IMR-90 (cell line): ENCODE measurements around the gene RNF40. TPM values are rescaled to one million over a fixed set of nuclear protein-coding genes. Genes with fewer than 3 reads are reported as not detected.

Experiments
- ATAC-seq: fragments of 200-7000 bp; cut with Tn5 transposase; 2 replicates; pipeline ENCODE4 v1.9.1; 2020; ENCODE audit warnings: low read depth, mild to moderate bottlenecking, moderate library complexity
- BruUV-seq: library from RNA; stranded (reverse); fragments of 400-500 nt; replicated peaks from 2 replicates; lab custom pipeline; 2021; lab: Mats Ljungman, UMichigan
- CTCF ChIA-PET: fragments of 300-600 bp; formaldehyde crosslinking; extraction: SDS; loops from one replicate; lab custom pipeline; 2021; ENCODE audit warnings: antibody characterized with exemption; lab: Yijun Ruan, JAX
- POLR2A ChIA-PET: fragments of 300-600 bp; sonication (Branson Sonifier 250); formaldehyde crosslinking; loops from one replicate; lab custom pipeline; 2022; ENCODE audit warnings: antibody characterized with exemption; ENCODE audit not compliant: unreplicated experiment; lab: Charles Lee
- DNase-seq: peaks from one replicate; pipeline ENCODE4 v3.0.0; 2013
- H2AFZ ChIP-seq: replicated peaks from 2 replicates; pipeline ENCODE3; 2013; ENCODE audit warnings: low read length, mild to moderate bottlenecking; ENCODE audit not compliant: poor library complexity
- H2AK5ac ChIP-seq: 2 replicates; pipeline ENCODE4 v1.6.1; 2013; ENCODE audit warnings: low read depth, low read length, inconsistent platforms
- H2AK9ac ChIP-seq: replicated peaks from 2 replicates; pipeline ENCODE3; 2013; ENCODE audit warnings: mild to moderate bottlenecking, low read depth, low read length, moderate library complexity; ENCODE audit not compliant: poor library complexity
- H2BK120ac ChIP-seq: 2 replicates; pipeline ENCODE4 v1.6.1; 2013; ENCODE audit warnings: low read depth, low read length, inconsistent platforms
- H2BK15ac ChIP-seq: 3 replicates; pipeline ENCODE4 v1.6.1; 2013; ENCODE audit warnings: low read depth, low read length, inconsistent platforms
- H2BK20ac ChIP-seq: 2 replicates; pipeline ENCODE4 v1.6.1; 2013; ENCODE audit warnings: low read depth, mild to moderate bottlenecking, inconsistent platforms, low read length, moderate library complexity
- H2BK5ac ChIP-seq: 2 replicates; pipeline ENCODE4 v1.6.1; 2013; ENCODE audit warnings: mild to moderate bottlenecking, low read depth, low read length, inconsistent platforms; ENCODE audit not compliant: poor library complexity, severe bottlenecking
- H3K14ac ChIP-seq: replicated peaks from 2 replicates; pipeline ENCODE4 v1.6.1; 2013; ENCODE audit warnings: low read depth, low read length, inconsistent platforms
- H3K18ac ChIP-seq: 2 replicates; pipeline ENCODE4 v1.6.1; 2013; ENCODE audit warnings: low read depth, low read length, control low read depth
- H3K23ac ChIP-seq: 2 replicates; pipeline ENCODE4 v1.6.1; 2013; ENCODE audit warnings: low read depth, low read length, inconsistent platforms
- H3K27ac ChIP-seq: 2 replicates; pipeline ENCODE4 v1.5.1; 2013; ENCODE audit warnings: mild to moderate bottlenecking, control low read depth, low read length; ENCODE audit not compliant: insufficient read depth
- H3K27me3 ChIP-seq: 2 replicates; pipeline ENCODE4 v1.6.1; 2013; ENCODE audit warnings: low read length; ENCODE audit not compliant: control insufficient read depth, insufficient read depth
- H3K36me3 ChIP-seq: 2 replicates; pipeline ENCODE4 v1.6.1; 2013; ENCODE audit warnings: low read length, mixed read lengths; ENCODE audit not compliant: control insufficient read depth, insufficient read depth
- H3K4ac ChIP-seq: 2 replicates; pipeline ENCODE4 v1.6.1; 2013; ENCODE audit warnings: low read depth, low read length, inconsistent platforms
- H3K4me1 ChIP-seq: 2 replicates; pipeline ENCODE4 v1.6.1; 2013; ENCODE audit warnings: low read length, mixed read lengths; ENCODE audit not compliant: control insufficient read depth, insufficient read depth
- H3K4me2 ChIP-seq: 2 replicates; pipeline ENCODE4 v1.6.1; 2013; ENCODE audit warnings: low read depth, mild to moderate bottlenecking, control low read depth, low read length, moderate library complexity
- H3K4me3 ChIP-seq: 2 replicates; pipeline ENCODE4 v1.5.1; 2013; ENCODE audit warnings: low read depth, mild to moderate bottlenecking, control low read depth, low read length, moderate library complexity; ENCODE audit not compliant: insufficient read depth
- H3K56ac ChIP-seq: 2 replicates; pipeline ENCODE4 v1.6.1; 2013; ENCODE audit warnings: low read length, inconsistent platforms; ENCODE audit not compliant: insufficient read depth; ENCODE audit errors: extremely low read depth
- H3K79me1 ChIP-seq, 2 experiments: 2 replicates each; pipeline ENCODE4 v1.6.1; 2013; ENCODE audit warnings: low read length in 2 of 2, inconsistent platforms in 1 of 2, low read depth in 1 of 2
- H3K9ac ChIP-seq: 2 replicates; pipeline ENCODE4 v1.6.1; 2013; ENCODE audit warnings: low read depth, low read length, control low read depth
- H3K9me1 ChIP-seq: 2 replicates; pipeline ENCODE4 v1.6.1; 2013; ENCODE audit warnings: low read length, inconsistent platforms; ENCODE audit not compliant: insufficient read depth
- H3K9me3 ChIP-seq: 2 replicates; pipeline ENCODE4 v1.6.1; 2013; ENCODE audit warnings: low read length; ENCODE audit not compliant: control insufficient read depth, insufficient read depth
- H4K20me1 ChIP-seq: 2 replicates; pipeline ENCODE4 v1.6.1; 2013; ENCODE audit warnings: low read length, inconsistent platforms; ENCODE audit not compliant: insufficient read depth
- H4K5ac ChIP-seq: 2 replicates; pipeline ENCODE4 v1.6.1; 2013; ENCODE audit warnings: mild to moderate bottlenecking, low read depth, low read length, control low read depth
- H4K8ac ChIP-seq, 2 experiments: 2 replicates each; pipeline ENCODE4 v1.6.1; 2013; ENCODE audit warnings: low read depth in 2 of 2, low read length in 2 of 2, control low read depth in 1 of 2, inconsistent platforms in 1 of 2
- H4K91ac ChIP-seq: 2 replicates; pipeline ENCODE4 v1.6.1; 2013; ENCODE audit warnings: low read depth, low read length, inconsistent platforms; ENCODE audit not compliant: insufficient read depth
- BHLHE40 ChIP-seq: fragments of 150-350 bp; IDR thresholded peaks from 2 replicates; pipeline ENCODE4 v1.6.1; 2016; ENCODE audit warnings: mild to moderate bottlenecking, low read depth, low read length
- CHD1 ChIP-seq: IDR thresholded peaks from 2 replicates; pipeline ENCODE4 v1.6.1; 2012; ENCODE audit warnings: low read depth, low read length, improper control_type of control experiment
- FOS ChIP-seq: fragments of 150-350 bp; IDR thresholded peaks from 2 replicates; pipeline ENCODE4 v1.6.1; 2016; ENCODE audit warnings: low read depth, low read length
- MAFK ChIP-seq: IDR thresholded peaks from 2 replicates; pipeline ENCODE4 v1.6.1; 2012; ENCODE audit warnings: low read depth, low read length, improper control_type of control experiment
- MAZ ChIP-seq: IDR thresholded peaks from 2 replicates; pipeline ENCODE4 v1.6.1; 2012; ENCODE audit warnings: low read depth, mild to moderate bottlenecking, low read length, improper control_type of control experiment, moderate library complexity, borderline replicate concordance
- MXI1 ChIP-seq: IDR thresholded peaks from 2 replicates; pipeline ENCODE4 v1.6.1; 2012; ENCODE audit warnings: low read depth, mild to moderate bottlenecking, low read length, moderate library complexity, borderline replicate concordance
- NFE2L2 ChIP-seq: fragments of 150-350 bp; IDR thresholded peaks from 2 replicates; pipeline ENCODE4 v1.6.1; 2016; ENCODE audit warnings: low read depth, mild to moderate bottlenecking, low read length
- RAD21 ChIP-seq: IDR thresholded peaks from 2 replicates; pipeline ENCODE4 v1.6.1; 2012; ENCODE audit warnings: low read length, improper control_type of control experiment
- SMC3 ChIP-seq: fragments of 150-350 bp; IDR thresholded peaks from 2 replicates; pipeline ENCODE4 v1.6.1; 2016; ENCODE audit warnings: low read depth, mild to moderate bottlenecking, antibody characterized with exemption, low read length, moderate library complexity
- WGBS, 2 experiments: methylation state at CpG; one replicate each; pipeline versions ENCODE4 v1.1.5 to v1.1.7; 2013; ENCODE audit warnings: missing lambda C conversion rate in 2 of 2; ENCODE audit not compliant: insufficient read length in 1 of 2; ENCODE audit errors: extremely low coverage in 2 of 2; 5-methylcytosine and 5-hydroxymethylcytosine counted together
- dilution Hi-C: fragments of 300-500 bp; cut with HindIII; formaldehyde crosslinking; loops from one replicate; pipeline ENCODE4 v1.14.3; 2018; ENCODE audit warnings: low sequenced_read_pairs; ENCODE audit not compliant: unreplicated experiment
- in situ Hi-C: fragments of 300-500 bp; cut with MboI; formaldehyde crosslinking; loops from 3 replicates; pipeline ENCODE4 v1.14.3; 2019; ENCODE audit warnings: low sequenced_read_pairs, inconsistent platforms, mixed read lengths
- intact Hi-C: fragments of 100-400 bp; cut with micrococcal nuclease; formaldehyde crosslinking; loops from 2 replicates; pipeline ENCODE4 v1.10.0; 2022
- polyA plus RNA-seq, 3 experiments: library from polyadenylated mRNA; depleted of rRNA; stranded (reverse); fragments of >200 nt; gene quantifications; 2 replicates each; pipeline ENCODE4 v1.2.3, GENCODE V29; 2012; ENCODE audit warnings: low replicate concordance in 1 of 3
- total RNA-seq: library from RNA; depleted of rRNA; stranded (reverse); fragments of >200 nt; gene quantifications from 2 replicates; pipeline ENCODE4 v1.2.3, GENCODE V29; 2012
- TF ChIP-seq, protein P1 (sequence below): fragments of 150-350 bp; IDR thresholded peaks from 2 replicates; pipeline ENCODE4 v1.6.1; 2016; ENCODE audit warnings: low read depth, mild to moderate bottlenecking, low read length, moderate library complexity, borderline replicate concordance

The RNF40 gene
- total and polyA plus RNA-seq, 2 of the 4 experiments (the other 2 are of a cell fraction) = 46.7 to 72.4 TPM

DNA sequence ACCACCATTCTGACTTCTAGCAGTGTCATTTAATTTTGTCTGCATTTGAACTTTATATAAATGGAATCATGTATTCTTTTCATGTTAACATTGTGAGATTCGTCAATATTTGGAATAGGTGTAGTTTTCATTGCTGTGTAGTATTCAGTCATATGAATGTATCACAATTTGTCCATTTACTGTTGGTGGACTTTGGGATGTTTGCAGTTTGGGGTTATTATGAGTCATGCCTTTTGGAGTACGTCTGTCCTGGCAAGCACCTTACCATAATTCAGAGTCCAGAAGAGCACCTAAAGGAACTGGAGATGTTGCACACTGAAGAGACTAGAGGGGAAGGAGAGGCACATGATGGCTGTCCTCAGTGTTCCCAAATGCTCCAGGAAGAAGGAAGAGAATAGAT is 17.0 kb upstream of the RNF40 start:
- H2BK5ac ChIP-seq = no peak overlapping the region
- no TSS peak for BruUV-seq
- no peak overlapping the region for H2AK9ac ChIP-seq
- intact Hi-C loops = no loop called here
- no peak overlapping the region for H2BK15ac ChIP-seq
- ChIA-PET POLR2A (no interaction called here), CTCF (no interaction called here)
- H3K9me1 ChIP-seq = peaks cover 20% of the 10 kb centered on the region
- H3K9ac ChIP-seq = no peak overlapping the region
- no peak for TF ChIP-seq MAZ
- TF ChIP-seq BHLHE40 = no peak
- no peak for TF ChIP-seq MAFK
- no peak for TF ChIP-seq SMC3
- TF ChIP-seq RAD21 = no peak
- TF ChIP-seq FOS = no peak
- no peak for TF ChIP-seq CHD1
- TF ChIP-seq, protein P1, sequence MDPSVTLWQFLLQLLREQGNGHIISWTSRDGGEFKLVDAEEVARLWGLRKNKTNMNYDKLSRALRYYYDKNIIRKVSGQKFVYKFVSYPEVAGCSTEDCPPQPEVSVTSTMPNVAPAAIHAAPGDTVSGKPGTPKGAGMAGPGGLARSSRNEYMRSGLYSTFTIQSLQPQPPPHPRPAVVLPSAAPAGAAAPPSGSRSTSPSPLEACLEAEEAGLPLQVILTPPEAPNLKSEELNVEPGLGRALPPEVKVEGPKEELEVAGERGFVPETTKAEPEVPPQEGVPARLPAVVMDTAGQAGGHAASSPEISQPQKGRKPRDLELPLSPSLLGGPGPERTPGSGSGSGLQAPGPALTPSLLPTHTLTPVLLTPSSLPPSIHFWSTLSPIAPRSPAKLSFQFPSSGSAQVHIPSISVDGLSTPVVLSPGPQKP = no peak
- TF ChIP-seq NFE2L2 = no peak
- TF ChIP-seq MXI1 = no peak
- H2AK5ac ChIP-seq = no peak overlapping the region
- no peak overlapping the region for H4K8ac ChIP-seq
- no peak overlapping the region for H3K23ac ChIP-seq
- ATAC-seq (no peak), DNase-seq (no peak)
- peaks cover 14% of the 10 kb centered on the region for H3K36me3 ChIP-seq
- in situ Hi-C loops = no loop called here
- peaks cover 14% of the 10 kb centered on the region for H3K4me1 ChIP-seq
- no CpG with 5 or more reads among the region's 2 CpGs for WGBS, 2 experiments
- H2BK20ac ChIP-seq = no peak overlapping the region
- no peak overlapping the region for H3K14ac ChIP-seq
- peaks cover 19 to 46% of the 10 kb centered on the region in 2 experiments for H3K79me1 ChIP-seq
- no peak overlapping the region for H3K4ac ChIP-seq
- no peak overlapping the region for H3K56ac ChIP-seq
- H4K5ac ChIP-seq = no peak overlapping the region
- H4K91ac ChIP-seq = no peak overlapping the region
- no peak overlapping the region for H3K27ac ChIP-seq
- no peaks in the 10 kb centered on the region for H3K27me3 ChIP-seq
- no peak overlapping the region for H2AFZ ChIP-seq
- H2BK120ac ChIP-seq = no peak overlapping the region
- H3K4me2 ChIP-seq = no peak overlapping the region
- no peak overlapping the region for H3K4me3 ChIP-seq
- H3K9me3 ChIP-seq = no peaks in the 10 kb centered on the region
- H4K20me1 ChIP-seq = peaks cover 4% of the 10 kb centered on the region; the same call in 1 of the 2 replicates
- no peak overlapping the region for H3K18ac ChIP-seq
- dilution Hi-C loops = no loop called here
